Measurements from ENCODE around the gene GRB10.
"Not testable (repeated sequence)": the region's sequence is repeated elsewhere in the genome, so short reads cannot be mapped to it uniquely, and the experiment has no call there.

Gene GRB10

GRCh38 chr7:50591480-50592438, 190.9 kb downstream of the GRB10 start:
- in situ Hi-C loops (cut with HindIII; ENCODE audit: low pct_unique_long_range_greater_than_20kb, low sequenced_read_pairs) = no loop called here
- no peak for DNase-seq (ENCODE audit: low read depth in 1 of 2, low spot score in 1 of 2)
- no peak for TF ChIP-seq JUND (IDR thresholded peaks at IDR 0.05; ENCODE audit: low read depth)

- no peak for DNase-seq (ENCODE audit: low read depth in 1 of 2, low spot score in 1 of 2)
- in situ Hi-C loops (cut with HindIII; ENCODE audit: low pct_unique_long_range_greater_than_20kb, low sequenced_read_pairs) = no loop called here
- no peak for TF ChIP-seq JUND (IDR thresholded peaks at IDR 0.05; ENCODE audit: low read depth)
Observed at GRCh38 chr7:50591098-50591479, 191.6 kb downstream of the GRB10 start.

- in situ Hi-C loops (cut with HindIII; ENCODE audit: low pct_unique_long_range_greater_than_20kb, low sequenced_read_pairs) = no loop called here
Observed at GRCh38 chr7:50590535-50590934, 192.2 kb downstream of the GRB10 start.

DNA sequence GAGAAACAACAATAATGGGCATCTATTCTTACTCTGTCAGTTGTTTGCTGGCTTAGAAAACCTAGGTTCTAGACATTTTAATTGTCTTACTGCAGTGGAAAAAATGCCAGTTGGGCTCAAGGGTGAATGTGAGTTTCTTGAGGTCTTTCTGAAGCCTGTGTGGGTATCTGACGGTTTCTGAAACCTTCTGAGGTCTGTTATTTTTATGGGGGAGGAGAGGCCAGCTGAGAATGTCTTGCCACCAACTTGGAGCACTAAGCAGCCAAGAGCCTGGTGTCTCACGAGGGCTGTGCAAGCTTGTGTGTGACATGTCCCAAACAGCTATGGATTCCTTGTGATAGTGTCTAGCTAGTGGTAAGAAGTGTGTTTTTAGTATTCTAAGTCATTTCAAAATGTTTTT, 193.3 kb downstream of the GRB10 start:
- in situ Hi-C loops (cut with HindIII; ENCODE audit: low pct_unique_long_range_greater_than_20kb, low sequenced_read_pairs) = no loop called here
- no peak for DNase-seq (ENCODE audit: low read depth in 1 of 2, low spot score in 1 of 2)
- no peak for TF ChIP-seq JUND (IDR thresholded peaks at IDR 0.05; ENCODE audit: low read depth)

More at GRCh38 chr7:50590535-50590934, 192.2 kb downstream of the GRB10 start:
- DNase-seq (ENCODE audit: low read depth in 1 of 2, low spot score in 1 of 2) = no peak
- no peak for TF ChIP-seq JUND (IDR thresholded peaks at IDR 0.05; ENCODE audit: low read depth)

GRCh38 chr7:50588937-50589336, 193.8 kb downstream of the GRB10 start:
- TF ChIP-seq JUND (IDR thresholded peaks at IDR 0.05; ENCODE audit: low read depth) = no peak
- in situ Hi-C loops (cut with HindIII; ENCODE audit: low pct_unique_long_range_greater_than_20kb, low sequenced_read_pairs) = no loop called here
- peak in 1 of 2 experiments; percentile 18 for DNase-seq (ENCODE audit: low read depth in 1 of 2, low spot score in 1 of 2)

DNA sequence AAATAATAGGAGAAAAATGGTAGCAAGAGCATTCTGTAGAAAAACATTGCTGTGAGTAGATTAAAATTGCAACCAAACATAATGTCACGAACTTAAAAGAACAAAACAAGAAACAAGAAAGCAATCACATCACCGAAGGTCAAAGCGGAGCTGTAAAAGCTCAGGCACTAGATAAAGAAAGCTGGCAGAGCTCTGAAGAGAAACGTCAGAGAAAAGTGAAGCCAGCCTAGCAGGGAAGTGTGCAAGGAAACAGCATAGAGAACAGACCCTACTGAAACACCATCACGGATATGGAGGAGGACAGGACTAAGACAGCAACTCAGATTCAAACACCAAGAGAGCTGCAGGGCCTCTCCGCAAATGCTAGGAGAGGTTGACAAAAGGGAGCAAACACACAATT, 195.0 kb downstream of the GRB10 start:
- DNase-seq (ENCODE audit: low read depth in 1 of 2, low spot score in 1 of 2) = no peak
- TF ChIP-seq JUND (IDR thresholded peaks at IDR 0.05; ENCODE audit: low read depth) = no peak
- in situ Hi-C loops (cut with HindIII; ENCODE audit: low pct_unique_long_range_greater_than_20kb, low sequenced_read_pairs) = no loop called here

- peak; percentile 41 to 81 for DNase-seq (ENCODE audit: low read depth in 1 of 2, low spot score in 1 of 2)
- TF ChIP-seq JUND (IDR thresholded peaks at IDR 0.05; ENCODE audit: low read depth) = no peak
- in situ Hi-C loops (cut with HindIII; ENCODE audit: low pct_unique_long_range_greater_than_20kb, low sequenced_read_pairs) = no loop called here
Observed at GRCh38 chr7:50584793-50585408, 197.8 kb downstream of the GRB10 start.

- no peak for TF ChIP-seq JUND (IDR thresholded peaks at IDR 0.05; ENCODE audit: low read depth)
- in situ Hi-C loops (cut with HindIII; ENCODE audit: low pct_unique_long_range_greater_than_20kb, low sequenced_read_pairs) = no loop called here
- DNase-seq (ENCODE audit: low read depth in 1 of 2, low spot score in 1 of 2) = no peak
Observed at GRCh38 chr7:50584386-50584785, 198.3 kb downstream of the GRB10 start.

DNA sequence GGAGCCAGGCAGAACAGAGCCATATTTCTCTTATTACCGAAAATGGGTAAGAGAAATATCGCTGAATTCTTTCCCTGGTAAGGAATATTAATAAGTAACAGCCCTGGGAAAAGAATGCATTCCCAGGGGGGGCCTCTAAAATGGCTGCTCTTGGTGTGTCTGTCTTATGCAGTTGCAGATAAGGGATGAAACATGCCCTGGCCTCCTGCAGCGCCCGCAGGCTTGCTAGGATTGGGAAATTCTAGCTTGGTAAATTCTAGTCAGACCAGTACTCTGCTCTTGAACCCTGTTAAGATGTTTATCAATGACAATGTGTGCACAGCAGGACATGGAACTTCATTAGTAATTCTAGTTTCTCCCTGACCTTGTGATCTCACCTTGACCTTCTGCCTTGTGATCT, 199.4 kb downstream of the GRB10 start:
- in situ Hi-C loops (cut with HindIII; ENCODE audit: low pct_unique_long_range_greater_than_20kb, low sequenced_read_pairs); DNase-seq (ENCODE audit: low read depth in 1 of 2, low spot score in 1 of 2): not testable (repeated sequence)

- in situ Hi-C loops (cut with HindIII; ENCODE audit: low pct_unique_long_range_greater_than_20kb, low sequenced_read_pairs); DNase-seq (ENCODE audit: low read depth in 1 of 2, low spot score in 1 of 2): not testable (repeated sequence)
Observed at GRCh38 chr7:50582271-50582670, 200.4 kb downstream of the GRB10 start.

GRCh38 chr7:50580666-50581065, 202.0 kb downstream of the GRB10 start:
- DNase-seq (ENCODE audit: low read depth in 1 of 2, low spot score in 1 of 2); in situ Hi-C loops (cut with HindIII; ENCODE audit: low pct_unique_long_range_greater_than_20kb, low sequenced_read_pairs): not testable (repeated sequence)

- in situ Hi-C loops (cut with HindIII; ENCODE audit: low pct_unique_long_range_greater_than_20kb, low sequenced_read_pairs) = no loop called here
- peak in 1 of 2 experiments; percentile 27 for DNase-seq (ENCODE audit: low read depth in 1 of 2, low spot score in 1 of 2)
Observed at GRCh38 chr7:50580057-50580456, 202.6 kb downstream of the GRB10 start.

DNA sequence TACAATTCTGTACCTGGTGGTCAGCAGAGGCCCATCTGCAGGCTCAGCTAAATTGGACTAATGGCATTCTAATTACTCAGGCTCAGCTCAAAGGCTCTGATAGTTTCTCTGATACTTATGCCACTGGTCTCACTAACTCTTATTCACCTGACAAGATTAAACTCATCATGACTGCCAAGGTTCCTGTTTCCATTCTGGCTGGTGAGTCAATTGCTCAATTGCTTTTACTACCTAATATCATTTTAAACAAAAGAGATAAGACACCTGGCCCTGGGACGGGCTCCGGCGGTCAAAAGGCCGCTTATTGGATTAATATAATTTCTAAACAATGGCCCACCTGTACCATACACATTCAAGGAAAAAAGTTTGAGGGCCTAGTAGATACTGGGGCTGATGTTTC, 204.6 kb downstream of the GRB10 start:
- in situ Hi-C loops (cut with HindIII; ENCODE audit: low pct_unique_long_range_greater_than_20kb, low sequenced_read_pairs); DNase-seq (ENCODE audit: low read depth in 1 of 2, low spot score in 1 of 2): not testable (repeated sequence)

More at GRCh38 chr7:50580057-50580456, 202.6 kb downstream of the GRB10 start:
- TF ChIP-seq JUND (IDR thresholded peaks at IDR 0.05; ENCODE audit: low read depth) = no peak

Data from T47D (cell line).